HG02798 (cell line): ENCODE results near the gene ZFX.

ENCODE experiments used
- ATAC-seq: cut with Tn5 transposase; IDR thresholded peaks from one replicate; pipeline ENCODE4 v1.9.1; 2021; ENCODE audit warnings: mild to moderate bottlenecking; ENCODE audit not compliant: unreplicated experiment, poor library complexity

Gene ZFX

GRCh38 chrX:24198101-24198500 lies 48.6 kb downstream of the ZFX start:
- no peak for ATAC-seq

- ATAC-seq, result no peak
Observed at GRCh38 chrX:24200133-24200532, 50.6 kb downstream of the ZFX start.

- no peak for ATAC-seq
Observed at GRCh38 chrX:24201216-24201615, 51.7 kb downstream of the ZFX start.

GRCh38 chrX:24202465-24203031 lies 53.0 kb downstream of the ZFX start:
- no peak for ATAC-seq

GRCh38 chrX:24203072-24203808 lies 53.7 kb downstream of the ZFX start:
- no peak for ATAC-seq

- no peak for ATAC-seq
Observed at GRCh38 chrX:24204331-24204730, 54.8 kb downstream of the ZFX start.

- no peak for ATAC-seq
Observed at GRCh38 chrX:24204958-24205357, 55.4 kb downstream of the ZFX start.

- ATAC-seq, result no peak
Observed at GRCh38 chrX:24207826-24208225, 58.3 kb downstream of the ZFX start.

GRCh38 chrX:24208496-24209240 lies 59.1 kb downstream of the ZFX start:
- no peak for ATAC-seq

GRCh38 chrX:24210190-24210589 lies 60.7 kb downstream of the ZFX start:
- no peak for ATAC-seq

- ATAC-seq, result no peak
Observed at GRCh38 chrX:24214568-24214967, 65.0 kb downstream of the ZFX start.

GRCh38 chrX:24215272-24215671 lies 65.7 kb downstream of the ZFX start:
- no peak for ATAC-seq

GRCh38 chrX:24216037-24216436 lies 66.5 kb downstream of the ZFX start:
- ATAC-seq, result no peak

- ATAC-seq, result no peak
Observed at GRCh38 chrX:24216827-24217226, 67.3 kb downstream of the ZFX start.

GRCh38 chrX:24219320-24219719 lies 69.8 kb downstream of the ZFX start:
- no peak for ATAC-seq

- ATAC-seq, result no peak
Observed at GRCh38 chrX:24221872-24222271, 72.3 kb downstream of the ZFX start.

GRCh38 chrX:24225265-24225664 lies 75.7 kb downstream of the ZFX start:
- no peak for ATAC-seq

- no peak for ATAC-seq
Observed at GRCh38 chrX:24226176-24226575, 76.6 kb downstream of the ZFX start.

- ATAC-seq, result no peak
Observed at GRCh38 chrX:24228596-24228995, 79.1 kb downstream of the ZFX start.

GRCh38 chrX:24229400-24229879 lies 79.9 kb downstream of the ZFX start:
- ATAC-seq, result no peak

- no peak for ATAC-seq
Observed at GRCh38 chrX:24229976-24230375, 80.4 kb downstream of the ZFX start.
